ENCODE data around the gene LAYN. TPM values are rescaled to one million over a fixed set of nuclear protein-coding genes. Genes with fewer than 3 reads are reported as not detected.

LAYN gene
- total RNA-seq, 4 donors from 2014 or later: 5.6 to 19.7 (median 10.3) TPM

DNA sequence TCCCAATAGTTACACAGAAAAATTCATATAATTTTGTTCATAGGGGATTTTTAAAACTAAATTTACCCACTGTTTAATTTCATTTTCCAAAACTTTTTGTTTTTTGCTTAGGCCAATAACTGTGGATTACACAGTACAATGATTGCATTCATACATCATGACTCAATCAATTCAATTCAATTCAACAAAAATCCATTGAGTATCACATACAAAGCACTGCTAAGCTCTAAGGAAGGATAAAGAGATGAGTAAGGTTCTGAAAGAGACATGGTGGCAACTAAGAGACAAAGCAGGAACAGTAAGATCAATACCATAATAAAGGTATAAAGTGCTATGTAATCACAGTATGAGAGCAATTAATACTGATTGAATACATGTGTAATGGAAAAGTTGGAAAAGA lies 9.4 kb upstream of the LAYN start:
- intact Hi-C loops (cut with DNase I; ENCODE audit: low total_unique reads): no loop called here
- H3K4me3 ChIP-seq: no peak overlapping the region
- TF ChIP-seq POLR2AphosphoS5 (IDR thresholded peaks at IDR 0.05): no peak
- TF ChIP-seq, protein P1, sequence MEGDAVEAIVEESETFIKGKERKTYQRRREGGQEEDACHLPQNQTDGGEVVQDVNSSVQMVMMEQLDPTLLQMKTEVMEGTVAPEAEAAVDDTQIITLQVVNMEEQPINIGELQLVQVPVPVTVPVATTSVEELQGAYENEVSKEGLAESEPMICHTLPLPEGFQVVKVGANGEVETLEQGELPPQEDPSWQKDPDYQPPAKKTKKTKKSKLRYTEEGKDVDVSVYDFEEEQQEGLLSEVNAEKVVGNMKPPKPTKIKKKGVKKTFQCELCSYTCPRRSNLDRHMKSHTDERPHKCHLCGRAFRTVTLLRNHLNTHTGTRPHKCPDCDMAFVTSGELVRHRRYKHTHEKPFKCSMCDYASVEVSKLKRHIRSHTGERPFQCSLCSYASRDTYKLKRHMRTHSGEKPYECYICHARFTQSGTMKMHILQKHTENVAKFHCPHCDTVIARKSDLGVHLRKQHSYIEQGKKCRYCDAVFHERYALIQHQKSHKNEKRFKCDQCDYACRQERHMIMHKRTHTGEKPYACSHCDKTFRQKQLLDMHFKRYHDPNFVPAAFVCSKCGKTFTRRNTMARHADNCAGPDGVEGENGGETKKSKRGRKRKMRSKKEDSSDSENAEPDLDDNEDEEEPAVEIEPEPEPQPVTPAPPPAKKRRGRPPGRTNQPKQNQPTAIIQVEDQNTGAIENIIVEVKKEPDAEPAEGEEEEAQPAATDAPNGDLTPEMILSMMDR (IDR thresholded peaks at IDR 0.05): no peak
- no peak for TF ChIP-seq POLR2A (IDR thresholded peaks at IDR 0.05)
- no peak for TF ChIP-seq EP300 (IDR thresholded peaks at IDR 0.05; ENCODE audit: low read depth)
- DNase-seq: no peak
- in situ Hi-C loops (cut with MboI; ENCODE audit: low pct_ligation_motif_present in 1 of 4, low pct_unique_long_range_greater_than_20kb in 1 of 4, low sequenced_read_pairs in 3 of 4): no loop called here
- H3K36me3 ChIP-seq: no peaks in the 10 kb centered on the region
- H3K27ac ChIP-seq: no peak overlapping the region
- H3K27me3 ChIP-seq: peaks cover 19% of the 10 kb centered on the region
- no peaks in the 10 kb centered on the region for H3K9me3 ChIP-seq
- H3K4me1 ChIP-seq: no peaks in the 10 kb centered on the region

DNA sequence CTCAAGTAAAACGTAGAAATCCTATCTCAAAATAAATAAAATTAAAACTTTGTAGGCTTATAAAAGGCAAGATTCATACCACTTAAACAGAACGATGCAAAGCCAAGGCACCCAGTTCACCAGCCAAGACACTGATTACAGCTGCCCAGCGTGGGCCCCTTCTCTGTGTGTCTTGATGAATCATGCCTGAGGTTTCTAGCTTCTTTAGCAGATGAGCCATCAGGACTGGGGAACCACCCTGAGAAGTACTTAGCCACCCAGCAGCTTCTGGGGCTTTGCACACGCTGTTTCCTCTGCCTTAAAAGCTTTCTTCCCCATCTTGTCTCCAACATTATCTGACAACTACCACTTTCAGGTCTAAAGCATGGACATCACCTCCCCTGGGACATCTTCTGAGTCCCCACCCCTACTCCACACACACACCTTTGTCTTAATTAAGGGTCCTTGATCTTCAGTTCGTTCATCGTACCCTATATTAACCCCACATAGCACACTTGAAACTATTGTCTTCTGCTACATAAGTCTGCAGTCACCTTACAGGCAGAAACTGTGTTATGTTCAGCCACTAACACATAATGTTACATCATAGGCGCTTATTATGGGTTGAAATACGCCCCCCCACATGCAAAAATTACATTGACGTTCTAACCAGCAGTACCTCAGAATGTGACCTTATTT lies 8.7 kb upstream of the LAYN start:
- 69 to 70% methylated on average over 5 to 9 of the region's 9 CpGs for WGBS, 2 donors (ENCODE audit: low coverage in 1 of 2)
- intact Hi-C loops (cut with DNase I; ENCODE audit: low total_unique reads): no loop called here
- Histone ChIP-seq H3K4me1 (no peaks in the 10 kb centered on the region), H3K36me3 (no peaks in the 10 kb centered on the region), H3K9me3 (no peaks in the 10 kb centered on the region), H3K27me3 (peaks cover 24% of the 10 kb centered on the region), H3K4me3 (no peak overlapping the region), H3K27ac (no peak overlapping the region)
- TF ChIP-seq POLR2A (IDR thresholded peaks at IDR 0.05) (no peak), POLR2AphosphoS5 (IDR thresholded peaks at IDR 0.05) (no peak), EP300 (IDR thresholded peaks at IDR 0.05; ENCODE audit: low read depth) (no peak)
- TF ChIP-seq, protein P1 (IDR thresholded peaks at IDR 0.05): no peak
- in situ Hi-C loops (cut with MboI; ENCODE audit: low pct_ligation_motif_present in 1 of 4, low pct_unique_long_range_greater_than_20kb in 1 of 4, low sequenced_read_pairs in 3 of 4): no loop called here
- no peak for DNase-seq

GRCh38 chr11:111532365-111532709 lies 8.2 kb upstream of the LAYN start:
- Histone ChIP-seq H3K9me3 (no peaks in the 10 kb centered on the region), H3K27me3 (peaks cover 29% of the 10 kb centered on the region), H3K4me3 (no peak overlapping the region), H3K36me3 (no peaks in the 10 kb centered on the region), H3K27ac (no peak overlapping the region), H3K4me1 (no peaks in the 10 kb centered on the region)
- intact Hi-C loops (cut with DNase I; ENCODE audit: low total_unique reads): no loop called here
- no peak for DNase-seq
- WGBS, 2 donors (ENCODE audit: low coverage in 1 of 2): 81% methylated on average over 3 to 5 of the region's 5 CpGs
- no peak for TF ChIP-seq POLR2A (IDR thresholded peaks at IDR 0.05)
- TF ChIP-seq EP300 (IDR thresholded peaks at IDR 0.05; ENCODE audit: low read depth): no peak
- no peak for TF ChIP-seq POLR2AphosphoS5 (IDR thresholded peaks at IDR 0.05)
- TF ChIP-seq, protein P1 (IDR thresholded peaks at IDR 0.05): no peak
- in situ Hi-C loops (cut with MboI; ENCODE audit: low pct_ligation_motif_present in 1 of 4, low pct_unique_long_range_greater_than_20kb in 1 of 4, low sequenced_read_pairs in 3 of 4): no loop called here

GRCh38 chr11:111535281-111535680 lies 5.2 kb upstream of the LAYN start:
- no peak for TF ChIP-seq EP300 (IDR thresholded peaks at IDR 0.05; ENCODE audit: low read depth)
- TF ChIP-seq POLR2A (IDR thresholded peaks at IDR 0.05): no peak
- no peak for TF ChIP-seq POLR2AphosphoS5 (IDR thresholded peaks at IDR 0.05)
- TF ChIP-seq, protein P1 (IDR thresholded peaks at IDR 0.05): no peak
- intact Hi-C loops (cut with DNase I; ENCODE audit: low total_unique reads): no loop called here
- in situ Hi-C loops (cut with MboI; ENCODE audit: low pct_ligation_motif_present in 1 of 4, low pct_unique_long_range_greater_than_20kb in 1 of 4, low sequenced_read_pairs in 3 of 4): no loop called here
- 85 to 92% methylated on average over 3 to 6 of the region's 6 CpGs for WGBS, 2 donors (ENCODE audit: low coverage in 1 of 2)
- Histone ChIP-seq H3K4me3 (no peak overlapping the region), H3K27ac (no peak overlapping the region), H3K36me3 (no peaks in the 10 kb centered on the region), H3K27me3 (peaks cover 49% of the 10 kb centered on the region), H3K4me1 (peaks cover 0 to 2% (median 1%) of the 10 kb centered on the region in 4 donors), H3K9me3 (no peaks in the 10 kb centered on the region)
- no peak for DNase-seq
